HUES64 (cell line): ENCODE results near the gene SFMBT2.

ENCODE experiments used
- H3K27ac ChIP-seq: 2 replicates; pipeline ENCODE4 v1.7.0; 2013; ENCODE audit warnings: low read depth, low read length, inconsistent platforms
- H3K27me3 ChIP-seq: 2 replicates; pipeline ENCODE4 v1.6.1; 2013; ENCODE audit warnings: mild to moderate bottlenecking, low read length; ENCODE audit not compliant: insufficient read depth
- H3K36me3 ChIP-seq: 2 replicates; pipeline ENCODE4 v1.6.1; 2013; ENCODE audit warnings: mild to moderate bottlenecking, low read length; ENCODE audit not compliant: insufficient read depth
- H3K4me1 ChIP-seq: 2 replicates; pipeline ENCODE4 v1.6.1; 2013; ENCODE audit warnings: mild to moderate bottlenecking, low read length, moderate library complexity; ENCODE audit not compliant: insufficient read depth
- H3K4me3 ChIP-seq: 2 replicates; pipeline ENCODE4 v1.5.1; 2013; ENCODE audit warnings: mild to moderate bottlenecking, low read length, moderate library complexity
- H3K9ac ChIP-seq: 2 replicates; pipeline ENCODE4 v1.6.1; 2013; ENCODE audit warnings: mild to moderate bottlenecking, low read depth, low read length
- H3K9me3 ChIP-seq: 2 replicates; pipeline ENCODE4 v1.6.1; 2013; ENCODE audit warnings: low read depth, low read length; ENCODE audit not compliant: insufficient read depth
- WGBS: fragments of 150-250, 120-280 bp; methylation state at CpG from one replicate; pipeline ENCODE4 v1.1.7; 2013; ENCODE audit warnings: missing lambda C conversion rate; 5-methylcytosine and 5-hydroxymethylcytosine counted together

The SFMBT2 gene

DNA sequence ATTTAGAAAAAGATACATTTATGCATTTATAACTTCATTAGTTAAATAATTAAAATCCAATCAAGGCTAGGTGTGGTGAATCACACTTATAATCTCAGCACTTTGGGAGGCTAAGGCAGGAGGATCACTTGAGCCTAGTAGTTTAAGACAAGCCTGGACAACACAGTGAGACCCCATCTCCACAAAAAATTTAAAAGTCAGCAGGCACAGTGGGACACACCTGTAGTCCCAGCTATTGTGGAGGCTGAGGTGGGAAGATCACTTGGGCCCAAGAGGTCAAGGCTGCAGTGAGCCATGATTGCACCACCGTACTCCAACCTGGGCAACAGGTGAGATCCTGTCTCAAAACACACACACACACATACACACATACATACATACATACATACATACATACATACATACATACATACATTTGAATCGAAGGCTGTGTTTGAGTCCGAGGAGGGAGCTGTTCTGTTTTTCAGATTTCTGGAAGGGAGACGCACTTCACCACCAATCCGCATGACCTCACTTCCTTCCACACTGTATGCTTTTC, 30.1 kb downstream of the SFMBT2 start:
- Histone ChIP-seq H3K9ac (no peak overlapping the region), H3K4me3 (no peak overlapping the region), H3K27me3 (no peaks in the 10 kb centered on the region), H3K27ac (no peak overlapping the region), H3K4me1 (no peaks in the 10 kb centered on the region), H3K9me3 (0 out of 2 replicates have a peak, but pooled peaks cover 3% of the 10 kb centered on the region), H3K36me3 (peaks cover 29% of the 10 kb centered on the region)
- 98% methylated on average over 5 of the region's 5 CpGs for WGBS

DNA sequence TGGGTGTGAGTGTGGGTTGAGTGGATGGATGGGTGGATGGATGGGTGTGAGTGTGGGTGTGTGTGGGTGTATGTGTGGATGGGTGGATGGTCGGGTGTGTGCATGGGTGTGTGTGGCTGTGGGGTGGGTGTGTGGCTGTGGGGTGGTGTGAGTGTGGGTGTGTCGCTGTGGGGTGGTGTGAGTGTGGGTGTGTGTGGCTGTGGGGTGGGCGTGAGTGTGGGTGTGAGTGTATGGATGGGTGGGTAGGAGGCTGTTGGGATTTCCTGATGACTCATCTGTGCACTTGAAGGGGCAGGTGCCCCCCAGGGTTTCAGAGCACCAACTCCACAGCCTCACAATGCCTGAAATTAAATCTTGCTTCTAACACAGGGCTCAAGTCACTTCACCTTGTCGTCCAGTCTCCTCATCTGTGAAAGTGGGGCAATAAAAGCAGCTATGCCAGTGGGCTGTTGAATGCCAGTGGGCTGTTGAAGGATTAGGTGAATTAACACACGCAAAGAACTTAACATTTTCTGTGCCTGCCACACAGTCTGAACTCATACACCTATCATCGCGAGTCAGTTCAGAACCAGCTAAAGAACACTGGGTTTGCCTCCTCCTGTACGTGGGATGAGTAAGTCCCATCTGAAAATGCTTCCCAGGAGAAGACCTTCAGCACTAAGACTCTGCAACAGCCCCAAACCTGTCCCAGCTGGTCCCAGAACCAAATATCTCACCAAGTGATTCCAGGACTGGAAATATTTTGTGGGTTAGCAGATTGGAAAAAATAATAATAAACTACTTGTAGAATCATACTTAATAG, 32.0 kb downstream of the SFMBT2 start:
- Histone ChIP-seq H3K9me3 (0 out of 2 replicates have a peak, but pooled peaks cover 3% of the 10 kb centered on the region), H3K27ac (no peak overlapping the region), H3K27me3 (no peaks in the 10 kb centered on the region), H3K4me3 (no peak overlapping the region), H3K4me1 (no peaks in the 10 kb centered on the region), H3K9ac (no peak overlapping the region), H3K36me3 (peaks cover 29% of the 10 kb centered on the region)
- WGBS, result 94% methylated on average over 8 of the region's 8 CpGs

GRCh38 chr10:7377614-7378248, 33.1 kb downstream of the SFMBT2 start:
- H3K36me3 ChIP-seq, result peaks cover 38% of the 10 kb centered on the region
- no peak overlapping the region for H3K9ac ChIP-seq
- H3K27me3 ChIP-seq, result no peaks in the 10 kb centered on the region
- 90% methylated on average over 7 of the region's 7 CpGs for WGBS
- H3K4me1 ChIP-seq, result no peaks in the 10 kb centered on the region
- H3K9me3 ChIP-seq, result 0 out of 2 replicates have a peak, but pooled peaks cover 3% of the 10 kb centered on the region
- H3K4me3 ChIP-seq, result no peak overlapping the region
- H3K27ac ChIP-seq, result no peak overlapping the region

DNA sequence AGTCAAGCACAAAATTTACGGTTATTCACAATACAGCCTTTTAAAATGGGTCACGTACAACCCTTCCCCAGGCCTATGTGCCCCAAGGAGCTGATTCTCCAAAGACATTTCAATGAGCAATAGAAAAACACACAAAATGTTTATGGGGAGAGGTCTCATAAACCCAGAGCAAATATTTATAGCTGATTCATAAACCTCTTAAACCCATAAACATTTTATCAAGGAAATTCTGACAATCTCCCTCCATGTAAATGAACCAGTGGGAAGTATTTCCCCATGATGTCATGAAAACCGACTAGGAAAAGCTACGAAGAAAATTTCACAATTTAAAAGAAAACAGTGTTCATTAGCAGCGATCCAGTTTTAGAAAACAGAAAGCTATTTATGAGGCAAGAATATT, 36.0 kb downstream of the SFMBT2 start:
- Histone ChIP-seq H3K9me3 (0 out of 2 replicates have a peak, but pooled peaks cover 3% of the 10 kb centered on the region), H3K4me3 (no peak overlapping the region), H3K27ac (no peak overlapping the region), H3K36me3 (peaks cover 20% of the 10 kb centered on the region), H3K9ac (no peak overlapping the region), H3K4me1 (no peaks in the 10 kb centered on the region), H3K27me3 (no peaks in the 10 kb centered on the region)
- 96% methylated on average over 4 of the region's 5 CpGs for WGBS

GRCh38 chr10:7373039-7373438, 37.8 kb downstream of the SFMBT2 start:
- 98% methylated on average over 6 of the region's 6 CpGs for WGBS

GRCh38 chr10:7372504-7372903, 38.3 kb downstream of the SFMBT2 start:
- no peak overlapping the region for H3K27ac ChIP-seq
- no peaks in the 10 kb centered on the region for H3K4me1 ChIP-seq
- H3K36me3 ChIP-seq, result peaks cover 27% of the 10 kb centered on the region
- 93% methylated on average over 8 of the region's 8 CpGs for WGBS
- no peak overlapping the region for H3K4me3 ChIP-seq
- no peaks in the 10 kb centered on the region for H3K27me3 ChIP-seq
- H3K9me3 ChIP-seq, result 0 out of 2 replicates have a peak, but pooled peaks cover 3% of the 10 kb centered on the region
- H3K9ac ChIP-seq, result no peak overlapping the region

More at GRCh38 chr10:7373039-7373438, 37.8 kb downstream of the SFMBT2 start:
- H3K27ac ChIP-seq, result no peak overlapping the region
- H3K36me3 ChIP-seq, result peaks cover 26% of the 10 kb centered on the region
- H3K9ac ChIP-seq, result no peak overlapping the region
- no peaks in the 10 kb centered on the region for H3K27me3 ChIP-seq
- H3K9me3 ChIP-seq, result 0 out of 2 replicates have a peak, but pooled peaks cover 3% of the 10 kb centered on the region
- no peaks in the 10 kb centered on the region for H3K4me1 ChIP-seq
- no peak overlapping the region for H3K4me3 ChIP-seq

DNA sequence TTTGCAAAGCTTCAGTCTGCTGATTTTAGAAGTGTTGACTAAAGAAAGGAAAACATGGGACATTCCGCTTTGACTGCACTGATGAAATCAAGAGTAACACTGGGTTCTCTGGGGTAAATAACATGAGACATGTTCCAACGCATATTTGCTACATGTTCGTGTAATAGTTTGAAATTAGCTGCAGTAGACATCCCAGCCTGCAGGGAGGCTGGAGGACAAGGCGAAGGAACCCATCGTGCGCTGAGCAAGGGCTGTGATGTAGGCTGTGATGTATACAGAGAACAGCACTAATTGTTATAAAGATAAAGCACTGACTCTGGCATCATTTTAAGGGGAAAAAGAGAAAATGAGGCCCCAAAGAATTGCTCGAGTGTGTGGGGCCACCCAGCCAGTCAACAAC, 40.3 kb downstream of the SFMBT2 start:
- H3K27ac ChIP-seq, result no peak overlapping the region
- no peaks in the 10 kb centered on the region for H3K4me1 ChIP-seq
- H3K9ac ChIP-seq, result no peak overlapping the region
- no peaks in the 10 kb centered on the region for H3K27me3 ChIP-seq
- H3K36me3 ChIP-seq, result peaks cover 33% of the 10 kb centered on the region
- H3K4me3 ChIP-seq, result no peak overlapping the region
- 96% methylated on average over 7 of the region's 7 CpGs for WGBS
- no peaks in the 10 kb centered on the region for H3K9me3 ChIP-seq

DNA sequence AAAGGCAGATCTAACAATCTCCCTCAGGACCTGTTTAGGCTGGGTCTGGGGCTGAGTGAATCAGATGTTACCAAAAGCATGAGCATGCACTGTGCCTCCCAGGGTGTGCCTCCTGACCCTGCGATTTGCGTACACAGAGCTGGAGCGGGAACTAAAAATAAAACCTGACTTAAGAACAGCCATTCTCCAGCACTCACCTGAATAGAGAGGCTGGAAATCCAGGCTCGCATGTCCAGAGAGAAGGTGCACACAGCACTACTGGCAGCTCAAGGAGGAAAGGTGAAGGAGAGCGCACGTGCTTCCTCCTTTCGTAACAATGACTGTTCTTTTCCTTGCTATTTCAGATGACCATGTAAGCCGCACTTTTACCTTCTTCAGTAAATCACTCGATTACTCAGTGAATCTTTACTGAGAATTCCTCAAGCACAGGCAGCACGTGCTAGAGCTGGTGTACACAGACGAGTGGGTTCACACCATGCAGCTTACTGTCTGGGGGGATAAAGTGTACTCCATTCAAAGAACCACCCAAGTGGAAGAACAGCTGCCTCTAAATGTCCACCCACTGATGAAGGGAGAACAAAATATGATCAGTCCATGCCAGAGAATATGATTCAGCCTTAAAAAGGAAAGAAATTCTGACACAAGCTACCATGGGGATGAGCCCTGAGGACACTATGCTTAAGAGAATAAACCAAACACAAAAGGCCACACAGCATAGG, 45.6 kb downstream of the SFMBT2 start:
- WGBS, result 92% methylated on average over 11 of the region's 11 CpGs
- Histone ChIP-seq H3K4me1 (peaks cover 6% of the 10 kb centered on the region; the same call in 1 of the 2 replicates), H3K9me3 (peaks cover 20% of the 10 kb centered on the region), H3K27ac (no peak overlapping the region), H3K36me3 (peaks cover 36% of the 10 kb centered on the region), H3K27me3 (no peaks in the 10 kb centered on the region), H3K9ac (no peak overlapping the region), H3K4me3 (no peak overlapping the region)

GRCh38 chr10:7364474-7364873, 46.4 kb downstream of the SFMBT2 start:
- H3K9ac ChIP-seq, result no peak overlapping the region
- 80% methylated on average over 1 of the region's 6 CpGs for WGBS
- H3K27ac ChIP-seq, result no peak overlapping the region
- peaks cover 35% of the 10 kb centered on the region for H3K36me3 ChIP-seq
- peaks cover 20% of the 10 kb centered on the region for H3K9me3 ChIP-seq
- no peak overlapping the region for H3K4me3 ChIP-seq
- peaks cover 6% of the 10 kb centered on the region; the same call in 1 of the 2 replicates for H3K4me1 ChIP-seq
- H3K27me3 ChIP-seq, result no peaks in the 10 kb centered on the region

DNA sequence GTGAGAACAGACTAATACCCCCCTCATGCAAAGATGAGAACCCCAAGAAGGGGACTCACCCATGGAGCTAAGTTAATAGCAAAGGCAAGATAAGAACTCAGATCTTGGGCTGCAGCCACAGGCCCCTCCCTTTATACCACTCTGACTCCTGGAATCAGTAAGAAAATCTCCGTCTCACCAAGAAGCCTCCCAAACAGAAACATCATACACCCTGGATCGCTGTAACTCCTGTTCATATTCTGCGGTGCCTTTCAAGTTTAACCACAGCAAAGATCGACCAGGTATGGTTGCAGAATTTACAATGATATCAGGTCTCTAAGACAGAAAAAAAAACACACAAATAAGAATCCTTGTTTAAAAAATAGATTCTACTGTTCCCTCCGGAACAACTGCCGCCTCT, 47.1 kb downstream of the SFMBT2 start:
- WGBS, result 92% methylated on average over 6 of the region's 6 CpGs
- Histone ChIP-seq H3K36me3 (peaks cover 32% of the 10 kb centered on the region), H3K4me1 (peaks cover 6% of the 10 kb centered on the region; the same call in 1 of the 2 replicates), H3K27ac (no peak overlapping the region), H3K9me3 (peaks cover 20% of the 10 kb centered on the region), H3K9ac (no peak overlapping the region), H3K27me3 (no peaks in the 10 kb centered on the region), H3K4me3 (no peak overlapping the region)
